ENCODE data around the gene BRCA2. TPM values are rescaled to one million over a fixed set of nuclear protein-coding genes. Genes with fewer than 3 reads are reported as not detected.

Gene BRCA2
- 3.7 and 10.0 TPM in 2 replicates for total RNA-seq (2014; rRNA removed; shearing (Covaris generic))
- 4.0 and 5.3 TPM in 2 replicates for polyA plus RNA-seq (2016; fragmentation: Nextera tagmentation; extraction: Ambion mirVana)

- H3K4me2 ChIP-seq (ENCODE audit: unreplicated experiment), result peak within 1 kb of the TSS; percentile 90
- peaks cover 7% of the 10 kb centered on the region; the same call in 1 of the 2 replicates for H3K79me2 ChIP-seq (ENCODE audit: insufficient read depth)
- peaks cover 7% of the 10 kb centered on the region; the same call in 1 of the 2 replicates for H3F3A ChIP-seq (ENCODE audit: insufficient read depth)
- H3K36me3 ChIP-seq (ENCODE audit: low read depth), result no peaks in the 10 kb centered on the region
- 1 to 2% methylated on average over 50 to 57 of the region's 60 CpGs for WGBS, 2 experiments (ENCODE audit: low coverage in 1 of 2, low lambda C conversion rate in 2 of 2, missing lambda C conversion rate in 2 of 2)
- peaks cover 3% of the 10 kb centered on the region; the same call in 1 of the 2 replicates for H3K4me1 ChIP-seq (ENCODE audit: insufficient read depth)
- H3K9me2 ChIP-seq (ENCODE audit: insufficient read depth), result no peaks in the 10 kb centered on the region
- H3K9ac ChIP-seq, result peak within 1 kb of the TSS; percentile 93
- H3K4me3 ChIP-seq, result peak within 1 kb of the TSS; percentile 88
- in situ Hi-C loops (cut with MboI), result no loop called here
- peak within 1 kb of the TSS; percentile 93 for H3K27ac ChIP-seq
- no peaks in the 10 kb centered on the region for H4K20me1 ChIP-seq (ENCODE audit: insufficient read depth)
- TF ChIP-seq EZH2 (IDR thresholded peaks at IDR 0.05; ENCODE audit: insufficient read depth, poor library complexity, severe bottlenecking) (no peak), EZH2phosphoT487 (IDR thresholded peaks at IDR 0.05; ENCODE audit: insufficient read depth, low read depth) (no peak)
- no peaks in the 10 kb centered on the region for H3K27me3 ChIP-seq (replicated peaks; ENCODE audit: insufficient read depth)
- no peaks in the 10 kb centered on the region for H3K9me3 ChIP-seq (ENCODE audit: low read depth)
- peak within 1 kb of the TSS; percentile 99 for H2AFZ ChIP-seq
- peak; percentile 97 for DNase-seq
Measured at GRCh38 chr13:32315238-32316027, at the start of gene BRCA2, which contains the start of gene ZAR1L. TSS of gene BRCA2 (plus strand) at chr13:32315508. CDS start at chr13:32316461, 953 bp downstream. TSS of gene ZAR1L (minus strand) at chr13:32315363. CDS start at chr13:32311925, 3,438 bp downstream.

GRCh38 chr13:32265726-32266125, 49.6 kb upstream of the BRCA2 start:
- in situ Hi-C loops (cut with MboI), result no loop called here
- DNase-seq, result no peak
- 80 to 83% methylated on average over 2 of the region's 2 CpGs for WGBS, 2 experiments (ENCODE audit: low coverage in 1 of 2, low lambda C conversion rate in 2 of 2, missing lambda C conversion rate in 2 of 2)
- Histone ChIP-seq H3K27me3 (replicated peaks; ENCODE audit: insufficient read depth) (no peaks in the 10 kb centered on the region), H4K20me1 (ENCODE audit: insufficient read depth) (no peaks in the 10 kb centered on the region), H3K36me3 (ENCODE audit: low read depth) (no peaks in the 10 kb centered on the region), H3K4me3 (no peak overlapping the region), H3K4me1 (ENCODE audit: insufficient read depth) (peaks cover 11% of the 10 kb centered on the region; the same call in 1 of the 2 replicates), H3K4me2 (ENCODE audit: unreplicated experiment) (no peak overlapping the region), H2AFZ (no peak overlapping the region), H3K9ac (no peak overlapping the region), H3K9me2 (ENCODE audit: insufficient read depth) (no peaks in the 10 kb centered on the region), H3K27ac (no peak overlapping the region), H3K79me2 (ENCODE audit: insufficient read depth) (no peaks in the 10 kb centered on the region), H3K9me3 (ENCODE audit: low read depth) (no peaks in the 10 kb centered on the region), H3F3A (ENCODE audit: insufficient read depth) (peaks cover 9% of the 10 kb centered on the region)
- TF ChIP-seq EZH2 (IDR thresholded peaks at IDR 0.05; ENCODE audit: insufficient read depth, poor library complexity, severe bottlenecking), result no peak

- Histone ChIP-seq H3K27ac (no peak overlapping the region), H3F3A (ENCODE audit: insufficient read depth) (peaks cover 6% of the 10 kb centered on the region), H4K20me1 (ENCODE audit: insufficient read depth) (no peaks in the 10 kb centered on the region), H3K9me3 (ENCODE audit: low read depth) (no peaks in the 10 kb centered on the region), H3K27me3 (replicated peaks; ENCODE audit: insufficient read depth) (no peaks in the 10 kb centered on the region), H3K4me2 (ENCODE audit: unreplicated experiment) (no peak overlapping the region), H3K4me3 (no peak overlapping the region), H3K79me2 (ENCODE audit: insufficient read depth) (no peaks in the 10 kb centered on the region), H3K9me2 (ENCODE audit: insufficient read depth) (no peaks in the 10 kb centered on the region), H2AFZ (no peak overlapping the region), H3K9ac (no peak overlapping the region), H3K36me3 (ENCODE audit: low read depth) (no peaks in the 10 kb centered on the region), H3K4me1 (ENCODE audit: insufficient read depth) (peaks cover 10% of the 10 kb centered on the region; the same call in 1 of the 2 replicates)
- DNase-seq, result no peak
- in situ Hi-C loops (cut with MboI), result no loop called here
- no peak for TF ChIP-seq EZH2 (IDR thresholded peaks at IDR 0.05; ENCODE audit: insufficient read depth, poor library complexity, severe bottlenecking)
- TF ChIP-seq EZH2phosphoT487 (IDR thresholded peaks at IDR 0.05; ENCODE audit: insufficient read depth, low read depth), result no peak
- WGBS, 2 experiments (ENCODE audit: low coverage in 1 of 2, low lambda C conversion rate in 2 of 2, missing lambda C conversion rate in 2 of 2), result 90 to 100% methylated on average over 1 of the region's 1 CpG
Measured at GRCh38 chr13:32266130-32266529, 49.2 kb upstream of the BRCA2 start.

- Histone ChIP-seq H3K9me3 (ENCODE audit: low read depth) (no peaks in the 10 kb centered on the region), H3K4me2 (ENCODE audit: unreplicated experiment) (no peak overlapping the region), H3K4me3 (no peak overlapping the region), H3K36me3 (ENCODE audit: low read depth) (no peaks in the 10 kb centered on the region), H3K9ac (no peak overlapping the region), H3K9me2 (ENCODE audit: insufficient read depth) (no peaks in the 10 kb centered on the region), H3K4me1 (ENCODE audit: insufficient read depth) (peaks cover 6% of the 10 kb centered on the region; the same call in 1 of the 2 replicates), H2AFZ (no peak overlapping the region), H3K27me3 (replicated peaks; ENCODE audit: insufficient read depth) (no peaks in the 10 kb centered on the region), H4K20me1 (ENCODE audit: insufficient read depth) (no peaks in the 10 kb centered on the region), H3F3A (ENCODE audit: insufficient read depth) (no peaks in the 10 kb centered on the region), H3K79me2 (ENCODE audit: insufficient read depth) (no peaks in the 10 kb centered on the region), H3K27ac (no peak overlapping the region)
- in situ Hi-C loops (cut with MboI), result no loop called here
- no peak for TF ChIP-seq EZH2phosphoT487 (IDR thresholded peaks at IDR 0.05; ENCODE audit: insufficient read depth, low read depth)
- no peak for TF ChIP-seq EZH2 (IDR thresholded peaks at IDR 0.05; ENCODE audit: insufficient read depth, poor library complexity, severe bottlenecking)
- no peak for DNase-seq
- 85 to 91% methylated on average over 7 of the region's 7 CpGs for WGBS, 2 experiments (ENCODE audit: low coverage in 1 of 2, low lambda C conversion rate in 2 of 2, missing lambda C conversion rate in 2 of 2)
Measured at GRCh38 chr13:32267836-32268439, 47.4 kb upstream of the BRCA2 start.

Data from GM23248 (cell line).